Progenitor cell of endocrine pancreas (in vitro differentiated cells): ENCODE results near the gene IL1RAP. TPM values are rescaled to one million over a fixed set of nuclear protein-coding genes. Genes with fewer than 3 reads are reported as not detected.
"Not testable (repeated sequence)": the region's sequence is repeated elsewhere in the genome, so short reads cannot be mapped to it uniquely, and the experiment has no call there.

ENCODE experiments used
- DNase-seq: peaks from one replicate; pipeline ENCODE4 v3.0.0; 2021; ENCODE audit warnings: low spot score; ENCODE audit not compliant: unreplicated experiment
- H3K27ac Mint-ChIP-seq: 2 replicates; pipeline ENCODE4 v1.8.0; 2021; ENCODE audit warnings: mild to moderate bottlenecking, moderate library complexity, mixed read lengths
- H3K27me3 Mint-ChIP-seq: 2 replicates; pipeline ENCODE4 v1.8.0; 2021; ENCODE audit warnings: mixed read lengths
- H3K36me3 Mint-ChIP-seq: 2 replicates; pipeline ENCODE4 v1.8.0; 2022; ENCODE audit warnings: mixed read lengths; ENCODE audit not compliant: insufficient read depth
- H3K4me1 Mint-ChIP-seq: 2 replicates; pipeline ENCODE4 v1.8.0; 2021; ENCODE audit warnings: low read depth, mixed read lengths
- H3K4me3 Mint-ChIP-seq: 2 replicates; pipeline ENCODE4 v1.8.0; 2021; ENCODE audit warnings: low read depth, mild to moderate bottlenecking, moderate library complexity, mixed read lengths
- H3K9me3 Mint-ChIP-seq: 2 replicates; pipeline ENCODE4 v1.8.0; 2021; ENCODE audit warnings: low read depth, mixed read lengths
- CTCF ChIP-seq: fragments of 200-600 bp; sonication (generic); IDR thresholded peaks from one replicate; pipeline ENCODE4 v1.5.0; 2021; ENCODE audit warnings: antibody characterized with exemption, mild to moderate bottlenecking; ENCODE audit not compliant: unreplicated experiment
- total RNA-seq: library from RNA; stranded (reverse); gene quantifications from 2 replicates; pipeline ENCODE4 v1.2.1, GENCODE V29; 2021

Gene IL1RAP
- total RNA-seq, 1 donor from 2014 or later: 20.0 TPM

GRCh38 chr3:190673148-190673547 lies 159.3 kb downstream of the IL1RAP start:
- no peak for DNase-seq
- Mint-ChIP-seq H3K27ac (no peak overlapping the region), H3K27me3 (no peaks in the 10 kb centered on the region), H3K9me3 (peaks cover under 1% of the 10 kb centered on the region), H3K36me3 (no peaks in the 10 kb centered on the region), H3K4me1 (no peaks in the 10 kb centered on the region), H3K4me3 (no peak overlapping the region)
- TF ChIP-seq CTCF: no peak

- TF ChIP-seq CTCF: no peak
- Mint-ChIP-seq H3K4me3 (no peak overlapping the region), H3K27ac (no peak overlapping the region), H3K4me1 (no peaks in the 10 kb centered on the region), H3K9me3 (peaks cover 3% of the 10 kb centered on the region), H3K36me3 (no peaks in the 10 kb centered on the region), H3K27me3 (no peaks in the 10 kb centered on the region)
- no peak for DNase-seq
These were observed 162.6 kb downstream of the IL1RAP start for GRCh38 chr3:190676481-190676880.

DNA sequence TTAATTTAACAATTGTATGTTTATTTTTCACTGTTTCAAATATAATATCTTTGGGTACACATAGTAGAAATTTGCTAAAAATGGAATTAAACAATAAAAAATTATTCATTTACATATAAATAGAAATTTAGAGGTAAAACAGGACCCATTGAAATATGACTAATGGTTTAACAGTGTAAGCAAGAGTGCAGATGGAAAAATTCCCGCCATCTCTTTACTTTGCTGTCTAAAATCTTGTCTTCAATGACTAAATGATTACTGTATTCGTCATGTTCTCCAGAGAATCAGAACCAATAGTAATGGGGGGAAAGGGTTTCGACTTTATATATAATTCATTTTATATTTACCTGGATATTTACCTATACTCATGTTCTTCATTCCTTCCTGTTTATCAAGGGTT lies 163.1 kb downstream of the IL1RAP start:
- Mint-ChIP-seq H3K27me3 (no peaks in the 10 kb centered on the region), H3K27ac (no peak overlapping the region), H3K4me1 (no peaks in the 10 kb centered on the region), H3K4me3 (no peak overlapping the region), H3K36me3 (no peaks in the 10 kb centered on the region), H3K9me3 (peaks cover 3% of the 10 kb centered on the region)
- TF ChIP-seq CTCF: no peak
- DNase-seq: no peak

GRCh38 chr3:190677868-190678267 lies 164.0 kb downstream of the IL1RAP start:
- not testable (repeated sequence) for H3K27ac Mint-ChIP-seq, H3K36me3 Mint-ChIP-seq, H3K4me1 Mint-ChIP-seq, H3K27me3 Mint-ChIP-seq, H3K9me3 Mint-ChIP-seq, DNase-seq, H3K4me3 Mint-ChIP-seq

DNA sequence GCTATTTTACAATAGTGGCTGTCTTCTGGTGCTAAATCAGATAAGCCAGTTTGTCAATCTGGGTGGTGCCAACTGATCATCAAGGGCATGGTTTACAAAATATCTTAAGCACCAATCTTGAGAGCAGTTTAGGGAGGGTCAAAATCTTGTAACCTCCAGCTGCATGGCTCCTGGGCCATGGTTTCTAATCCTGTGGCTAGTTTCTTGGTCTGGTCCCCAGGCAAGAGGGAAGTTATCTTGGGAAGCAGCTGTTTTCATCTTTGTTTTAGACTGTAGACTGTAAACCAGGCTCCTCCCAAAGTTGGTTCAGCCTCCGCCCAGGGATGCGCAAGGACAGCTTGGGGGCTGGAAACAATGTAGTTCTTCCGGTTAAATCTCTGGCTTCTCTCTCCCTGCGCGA lies 166.8 kb downstream of the IL1RAP start:
- Mint-ChIP-seq H3K36me3 (no peaks in the 10 kb centered on the region), H3K4me1 (no peaks in the 10 kb centered on the region), H3K4me3 (no peak overlapping the region), H3K9me3 (peaks cover 3% of the 10 kb centered on the region), H3K27me3 (no peaks in the 10 kb centered on the region), H3K27ac (no peak overlapping the region)
- TF ChIP-seq CTCF: no peak
- no peak for DNase-seq

- Mint-ChIP-seq H3K27ac (no peak overlapping the region), H3K27me3 (no peaks in the 10 kb centered on the region), H3K4me3 (no peak overlapping the region), H3K9me3 (peaks cover 3% of the 10 kb centered on the region), H3K36me3 (no peaks in the 10 kb centered on the region), H3K4me1 (no peaks in the 10 kb centered on the region)
- DNase-seq: no peak
- no peak for TF ChIP-seq CTCF
These were observed 170.9 kb downstream of the IL1RAP start for GRCh38 chr3:190684776-190685175.
